ENCODE results near the gene LONRF2.
"Not testable (repeated sequence)": the region's sequence is repeated elsewhere in the genome, so short reads cannot be mapped to it uniquely, and the experiment has no call there.

The LONRF2 gene

DNA sequence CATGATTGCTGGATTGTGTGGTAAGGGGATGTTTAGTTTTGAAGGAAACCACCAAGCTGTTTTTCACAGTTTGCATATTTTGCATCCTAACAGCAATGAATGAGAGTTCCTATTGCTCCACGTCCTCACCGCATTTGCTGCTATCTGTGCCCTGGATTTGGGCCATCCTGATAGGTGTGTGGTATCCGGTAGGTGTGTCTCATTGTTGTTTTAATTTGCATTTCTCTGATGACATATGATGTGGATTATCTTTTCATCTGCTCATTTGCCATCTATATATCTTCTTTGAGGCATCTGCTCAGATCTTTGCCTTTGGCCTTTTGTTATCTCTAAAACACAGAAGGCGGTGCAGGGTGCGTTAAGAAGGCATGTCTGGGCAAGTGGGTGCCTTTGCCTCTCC, 73.3 kb downstream of the LONRF2 start:
- no peak for TF ChIP-seq CTCF (IDR thresholded peaks at IDR 0.05; ENCODE audit: low read depth, low read length)
- TF ChIP-seq EZH2phosphoT487 (IDR thresholded peaks at IDR 0.05; ENCODE audit: low read depth), result no peak
- Histone ChIP-seq H3K27me3 (ENCODE audit: low read depth, low read length) (no peaks in the 10 kb centered on the region), H3K4me2 (ENCODE audit: low read length) (peak overlapping the region; percentile 83), H3K79me2 (ENCODE audit: low read length) (no peaks in the 10 kb centered on the region), H3K36me3 (replicated peaks; ENCODE audit: low read depth, low read length) (no peaks in the 10 kb centered on the region), H3K27ac (ENCODE audit: low read length) (peak overlapping the region; percentile 76; the same call in 1 of the 2 replicates), H3K4me3 (ENCODE audit: low read length) (no peak overlapping the region), H2AFZ (ENCODE audit: low read depth, low read length) (no peak overlapping the region), H3K4me1 (ENCODE audit: low read length) (peaks cover 71% of the 10 kb centered on the region), H3K9me3 (ENCODE audit: insufficient read depth, low read length) (no peaks in the 10 kb centered on the region), H4K20me1 (ENCODE audit: insufficient read depth, low read length) (no peaks in the 10 kb centered on the region), H3K9ac (ENCODE audit: low read length) (no peak overlapping the region)

DNA sequence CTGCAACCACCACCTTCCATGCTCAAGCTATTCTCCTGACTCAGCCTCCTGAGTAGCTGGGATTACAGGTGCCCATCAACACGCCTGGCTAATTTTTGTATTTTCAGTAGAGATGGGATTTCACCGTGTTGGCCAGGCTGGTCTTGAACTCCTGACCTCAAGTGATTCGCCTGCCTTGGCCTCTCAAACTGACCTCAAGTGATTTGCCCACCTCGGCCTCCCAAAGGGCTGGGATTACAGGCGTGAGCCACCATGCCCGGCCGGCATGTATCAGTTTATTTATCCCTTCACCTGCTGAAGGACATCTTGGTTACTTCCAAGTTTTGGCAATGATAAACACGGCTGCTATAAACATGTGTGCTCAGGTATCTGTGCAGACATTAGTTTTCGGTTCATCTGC, 73.7 kb downstream of the LONRF2 start:
- Histone ChIP-seq H3K27ac (ENCODE audit: low read length) (peak overlapping the region; percentile 76), H3K4me3 (ENCODE audit: low read length) (peak overlapping the region; percentile 46), H3K4me2 (ENCODE audit: low read length) (peak overlapping the region; percentile 83), H3K4me1 (ENCODE audit: low read length) (peaks cover 75% of the 10 kb centered on the region)
- not testable (repeated sequence) for H3K27me3 ChIP-seq (ENCODE audit: low read depth, low read length); H2AFZ ChIP-seq (ENCODE audit: low read depth, low read length); H3K36me3 ChIP-seq (replicated peaks; ENCODE audit: low read depth, low read length); H3K9me3 ChIP-seq (ENCODE audit: insufficient read depth, low read length); H3K79me2 ChIP-seq (ENCODE audit: low read length); H3K9ac ChIP-seq (ENCODE audit: low read length); H4K20me1 ChIP-seq (ENCODE audit: insufficient read depth, low read length)

GRCh38 chr2:100248044-100248330, 74.3 kb downstream of the LONRF2 start:
- Histone ChIP-seq H3K27ac (ENCODE audit: low read length) (peak overlapping the region; percentile 76), H3K9me3 (ENCODE audit: insufficient read depth, low read length) (no peaks in the 10 kb centered on the region), H3K4me1 (ENCODE audit: low read length) (peaks cover 80% of the 10 kb centered on the region)

DNA sequence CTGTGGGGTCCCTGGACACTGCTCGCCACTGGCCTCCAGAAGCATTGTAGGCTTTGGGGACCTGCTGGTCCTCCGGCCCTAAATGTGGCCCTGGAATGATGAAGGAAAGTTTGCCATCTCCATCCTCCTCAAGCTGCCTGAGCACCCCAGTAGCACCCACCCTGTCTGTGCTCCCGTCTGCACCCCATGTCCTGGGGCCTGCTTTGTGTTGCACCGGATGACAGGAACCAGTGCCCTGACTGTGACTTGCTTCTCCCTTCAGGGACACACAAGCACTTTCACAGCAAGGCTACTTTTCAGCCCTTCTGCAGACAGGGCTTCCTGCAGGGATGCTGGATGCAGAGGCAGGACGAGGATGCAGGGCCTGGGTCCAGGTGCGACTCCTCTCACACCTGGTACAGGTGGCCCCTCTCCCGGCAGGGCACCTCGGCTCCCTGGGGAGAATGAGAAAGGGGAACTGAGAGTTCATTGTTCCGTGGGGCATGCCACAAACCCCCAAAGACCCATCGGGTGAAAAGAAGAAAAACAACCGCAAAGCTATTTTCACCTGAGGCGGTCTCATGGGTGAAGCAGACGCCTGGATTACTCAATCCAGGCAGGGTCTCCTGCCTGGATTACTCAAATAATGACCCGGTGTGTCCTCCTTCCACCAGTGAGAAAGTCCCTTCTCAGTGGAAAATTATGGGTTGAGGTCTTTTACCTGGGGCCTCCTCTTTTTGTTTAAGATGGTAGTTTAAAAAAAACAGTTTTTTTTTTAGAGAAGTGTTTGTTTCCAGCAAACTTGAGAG, 74.9 kb downstream of the LONRF2 start:
- H4K20me1 ChIP-seq (ENCODE audit: insufficient read depth, low read length), result no peaks in the 10 kb centered on the region
- H3K27me3 ChIP-seq (ENCODE audit: low read depth, low read length), result no peaks in the 10 kb centered on the region
- no peak overlapping the region for H2AFZ ChIP-seq (ENCODE audit: low read depth, low read length)
- no peaks in the 10 kb centered on the region for H3K36me3 ChIP-seq (replicated peaks; ENCODE audit: low read depth, low read length)
- peak overlapping the region; percentile 83 for H3K4me2 ChIP-seq (ENCODE audit: low read length)
- H3K4me1 ChIP-seq (ENCODE audit: low read length), result peaks cover 86% of the 10 kb centered on the region
- no peaks in the 10 kb centered on the region for H3K79me2 ChIP-seq (ENCODE audit: low read length)
- H3K9ac ChIP-seq (ENCODE audit: low read length), result peak overlapping the region; percentile 44
- peak overlapping the region; percentile 76 for H3K27ac ChIP-seq (ENCODE audit: low read length)
- no peaks in the 10 kb centered on the region for H3K9me3 ChIP-seq (ENCODE audit: insufficient read depth, low read length)
- peak overlapping the region; percentile 62 for H3K4me3 ChIP-seq (ENCODE audit: low read length)
- TF ChIP-seq EZH2phosphoT487 (IDR thresholded peaks at IDR 0.05; ENCODE audit: low read depth), result peak; percentile 98
- no peak for TF ChIP-seq CTCF (IDR thresholded peaks at IDR 0.05; ENCODE audit: low read depth, low read length)

More at GRCh38 chr2:100248044-100248330, 74.3 kb downstream of the LONRF2 start:
- no peaks in the 10 kb centered on the region for H3K36me3 ChIP-seq (replicated peaks; ENCODE audit: low read depth, low read length)
- H4K20me1 ChIP-seq (ENCODE audit: insufficient read depth, low read length), result no peaks in the 10 kb centered on the region
- TF ChIP-seq EZH2phosphoT487 (IDR thresholded peaks at IDR 0.05; ENCODE audit: low read depth), result no peak
- no peak for TF ChIP-seq CTCF (IDR thresholded peaks at IDR 0.05; ENCODE audit: low read depth, low read length)
- H3K79me2 ChIP-seq (ENCODE audit: low read length), result no peaks in the 10 kb centered on the region
- peak overlapping the region; percentile 83 for H3K4me2 ChIP-seq (ENCODE audit: low read length)
- H3K9ac ChIP-seq (ENCODE audit: low read length), result peak overlapping the region; percentile 6; the same call in 1 of the 2 replicates
- H2AFZ ChIP-seq (ENCODE audit: low read depth, low read length), result no peak overlapping the region
- H3K27me3 ChIP-seq (ENCODE audit: low read depth, low read length), result no peaks in the 10 kb centered on the region
- H3K4me3 ChIP-seq (ENCODE audit: low read length), result peak overlapping the region; percentile 46

Data from OCI-LY3 (cell line).